AG04450 (cell line): ENCODE results near the gene CEP128. TPM values are rescaled to one million over a fixed set of nuclear protein-coding genes. Genes with fewer than 3 reads are reported as not detected.

Experiments used
- CTCF ChIA-PET: fragments of 300-600, 350-600 bp; formaldehyde crosslinking; extraction: SDS; loops from one replicate; lab custom pipeline; 2022; ENCODE audit warnings: antibody characterized with exemption, inconsistent platforms; lab: Charles Lee
- POLR2A ChIA-PET: fragments of 350-600 bp; formaldehyde crosslinking; extraction: SDS; loops from one replicate; lab custom pipeline; 2021; ENCODE audit warnings: antibody characterized with exemption, inconsistent platforms; lab: Yijun Ruan, JAX
- DNase-seq: peaks from one replicate; pipeline ENCODE4 v3.0.0-alpha.2; 2011; ENCODE audit warnings: low read depth, low spot score
- H3K27ac ChIP-seq: one replicate; pipeline ENCODE4 v1.5.1; 2012; ENCODE audit warnings: low read depth, low read length, control low read depth
- H3K27me3 ChIP-seq: one replicate; pipeline ENCODE4 v1.6.0; 2012; ENCODE audit warnings: low read length; ENCODE audit not compliant: control insufficient read depth, insufficient read depth
- H3K4me3 ChIP-seq: 2 replicates; pipeline ENCODE4 v1.5.1; 2011; ENCODE audit warnings: mild to moderate bottlenecking, low read depth, low read length, control low read depth
- H3K9me3 ChIP-seq: 2 replicates; pipeline ENCODE4 v1.5.1; 2012; ENCODE audit warnings: low read length; ENCODE audit not compliant: control insufficient read depth, insufficient read depth
- CTCF ChIP-seq: IDR thresholded peaks from 2 replicates; pipeline ENCODE4 v1.5.1; 2011; ENCODE audit warnings: low read depth, low read length, control low read depth, inconsistent platforms
- polyA plus RNA-seq: library from polyadenylated mRNA; depleted of rRNA; stranded (reverse); fragments of >200 nt; gene quantifications from 2 replicates; pipeline ENCODE4 v1.2.3, GENCODE V29; 2011

The CEP128 gene
- polyA plus RNA-seq, 1 experiment, result 1.8 TPM

- no peak for DNase-seq
- Histone ChIP-seq H3K27me3 (no peaks in the 10 kb centered on the region), H3K4me3 (no peak overlapping the region), H3K27ac (no peak overlapping the region), H3K9me3 (no peaks in the 10 kb centered on the region)
- CTCF ChIA-PET, result interaction anchor here (0.6 kb wide), 1 partner anchor 52 kb away, joined by 3 read pairs; no protein-coding TSS in a partner anchor
- TF ChIP-seq CTCF, result no peak
- POLR2A ChIA-PET, result no interaction called here
Observed at GRCh38 chr14:80545935-80546854, 395.3 kb downstream of the CEP128 start.

DNA sequence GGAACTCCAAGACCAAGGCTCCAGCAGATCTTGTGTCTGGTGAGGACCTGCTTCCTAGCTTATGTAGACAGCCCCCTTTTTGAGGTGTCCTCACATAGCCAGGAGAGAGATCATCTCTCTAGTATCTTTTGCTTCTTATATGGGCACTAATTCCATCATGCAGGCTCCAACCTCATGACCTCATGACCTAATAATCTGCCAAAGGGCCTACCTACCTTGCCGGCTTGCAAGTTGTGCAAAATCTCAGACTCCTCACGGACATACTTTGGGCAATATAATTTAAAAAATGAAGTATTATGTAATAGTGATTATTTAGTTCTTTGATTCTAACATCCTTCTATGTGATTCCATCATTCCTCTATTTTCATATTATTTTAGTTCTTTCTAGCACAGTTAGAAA lies 397.2 kb downstream of the CEP128 start:
- H3K4me3 ChIP-seq, result no peak overlapping the region
- DNase-seq, result no peak
- ChIA-PET POLR2A (no interaction called here), CTCF (no interaction called here)
- peaks cover 6% of the 10 kb centered on the region; the same call in 1 of the 2 replicates for H3K9me3 ChIP-seq
- no peak overlapping the region for H3K27ac ChIP-seq
- TF ChIP-seq CTCF, result no peak
- no peaks in the 10 kb centered on the region for H3K27me3 ChIP-seq

GRCh38 chr14:80543211-80543610 lies 398.3 kb downstream of the CEP128 start:
- ChIA-PET POLR2A (no interaction called here), CTCF (interaction anchor here (0.5 to 0.6 kb wide), 2 partner anchors 7 to 306 kb away, joined by 3 read pairs; no protein-coding TSS in a partner anchor)
- Histone ChIP-seq H3K9me3 (peaks cover 8% of the 10 kb centered on the region; the same call in 1 of the 2 replicates), H3K4me3 (no peak overlapping the region), H3K27me3 (no peaks in the 10 kb centered on the region), H3K27ac (no peak overlapping the region)
- TF ChIP-seq CTCF, result no peak
- DNase-seq, result no peak

DNA sequence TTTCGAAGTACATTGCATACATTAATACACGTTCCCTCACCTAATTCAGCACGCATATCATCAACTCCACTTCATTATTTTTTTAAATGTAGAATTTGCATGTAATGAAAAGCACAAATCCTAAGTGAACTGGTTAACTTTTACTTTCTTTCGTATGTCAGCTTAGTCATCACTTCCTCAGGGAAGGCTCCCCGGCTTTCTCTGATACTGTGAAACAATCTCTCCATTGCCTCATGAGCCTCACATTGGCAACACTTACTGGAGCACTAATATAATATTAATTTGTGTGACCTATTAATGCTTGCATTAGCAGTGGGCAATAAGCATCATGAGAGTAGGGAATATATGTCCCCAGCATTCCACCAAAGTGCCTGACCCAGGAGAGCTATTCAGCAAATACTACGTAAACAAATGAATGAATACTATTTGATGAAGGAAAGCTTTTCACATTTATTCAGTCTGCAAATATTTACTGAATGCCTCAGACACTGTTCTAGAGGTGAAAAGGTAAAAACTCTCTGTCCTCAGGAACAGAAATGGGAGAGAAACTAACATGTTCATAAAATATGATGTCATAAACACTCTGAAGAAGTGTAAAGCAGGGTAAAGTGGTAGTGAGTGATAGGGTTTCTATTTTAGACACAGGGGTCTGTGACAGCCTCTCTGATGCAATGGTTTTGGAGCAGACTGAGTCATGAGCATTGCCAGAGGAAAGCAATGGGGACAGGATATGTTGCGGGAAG lies 402.7 kb downstream of the CEP128 start:
- Histone ChIP-seq H3K9me3 (peaks cover 8% of the 10 kb centered on the region; the same call in 1 of the 2 replicates), H3K4me3 (no peak overlapping the region), H3K27ac (no peak overlapping the region), H3K27me3 (no peaks in the 10 kb centered on the region)
- no peak for TF ChIP-seq CTCF
- POLR2A ChIA-PET, result no interaction called here
- no peak for DNase-seq
- CTCF ChIA-PET, result no interaction called here
